Activated CD4-positive, alpha-beta T cell treated with anti-CD3 and anti-CD28 coated beads for 36 hours (primary cell): ENCODE data around the gene TMC3. TPM values are rescaled to one million over a fixed set of nuclear protein-coding genes. Genes with fewer than 3 reads are reported as not detected.
"Not testable (repeated sequence)": the region's sequence is repeated elsewhere in the genome, so short reads cannot be mapped to it uniquely, and the experiment has no call there.

Experiments
- ATAC-seq: fragments of 200-7000 bp; cut with Tn5 transposase; one replicate; pipeline ENCODE4 v1.10.0; 2021; ENCODE audit warnings: mild to moderate bottlenecking, moderate library complexity
- CTCF ChIA-PET: fragments of 350-600 bp; sonication (Branson Sonifier 250); formaldehyde crosslinking; loops from one replicate; lab custom pipeline; 2021; ENCODE audit warnings: antibody characterized with exemption; lab: Charles Lee
- POLR2A ChIA-PET: fragments of 350-600 bp; sonication (Branson Sonifier 250); formaldehyde crosslinking; loops from one replicate; lab custom pipeline; 2021; ENCODE audit warnings: antibody characterized with exemption, inconsistent platforms; lab: Charles Lee
- DNase-seq: peaks from one replicate; pipeline ENCODE4 v3.0.0-alpha.2; 2020
- H3K27ac Mint-ChIP-seq: one replicate; pipeline ENCODE4 v1.8.0; 2021; ENCODE audit warnings: mixed read lengths
- H3K27me3 Mint-ChIP-seq: one replicate; pipeline ENCODE4 v1.8.0; 2021; ENCODE audit warnings: mixed read lengths
- H3K36me3 Mint-ChIP-seq: one replicate; pipeline ENCODE4 v1.8.0; 2021; ENCODE audit warnings: low read depth, mixed read lengths
- H3K4me1 Mint-ChIP-seq: one replicate; pipeline ENCODE4 v1.8.0; 2021; ENCODE audit warnings: mixed read lengths
- H3K4me3 Mint-ChIP-seq: one replicate; pipeline ENCODE4 v1.8.0; 2021; ENCODE audit warnings: mild to moderate bottlenecking, moderate library complexity, mixed read lengths
- H3K9me3 Mint-ChIP-seq: one replicate; pipeline ENCODE4 v1.8.0; 2021; ENCODE audit warnings: low read depth, mixed read lengths
- intact Hi-C, 2 experiments: fragments of 100-400 bp; cut with DNase I in 1 of 2; cut with micrococcal nuclease in 1 of 2; formaldehyde crosslinking; loops; one replicate each; pipeline versions ENCODE4 v1.14.2 to v1.15.1; 2022 to 2024; cut with DNase I, micrococcal nuclease
- total RNA-seq, 2 experiments: library from RNA; stranded (reverse); gene quantifications; one replicate each; pipeline ENCODE4 v1.2.3, GENCODE V29; 2021

The TMC3 gene
- total RNA-seq, 2 experiments from 2014 or later, result not detected

GRCh38 chr15:81334768-81335435 lies 39.1 kb downstream of the TMC3 start:
- H3K27ac Mint-ChIP-seq, result no peak overlapping the region
- H3K4me3 Mint-ChIP-seq, result no peak overlapping the region
- peaks cover 18% of the 10 kb centered on the region for H3K4me1 Mint-ChIP-seq
- ChIA-PET POLR2A (interaction anchor here (0.6 kb wide), 1 partner anchor 106 kb away, joined by 6 read pairs; no protein-coding TSS in a partner anchor), CTCF (interaction anchor here (0.6 to 7.2 kb wide), 9 partner anchors 8 to 1213 kb away, joined by 3 to 63 read pairs (median 3); partner anchors contain the start of genes MEX3B and STARD5)
- ATAC-seq, result no peak
- H3K27me3 Mint-ChIP-seq, result no peaks in the 10 kb centered on the region
- no peaks in the 10 kb centered on the region for H3K9me3 Mint-ChIP-seq
- DNase-seq, result no peak
- peaks cover 2% of the 10 kb centered on the region for H3K36me3 Mint-ChIP-seq
- intact Hi-C loops, result loop anchor here in 1 of 2 experiments (5.0 to 10.0 kb wide), 2 partner anchors 67 to 230 kb away; no protein-coding TSS in a partner anchor

- no peak for ATAC-seq
- no peak overlapping the region for H3K27ac Mint-ChIP-seq
- POLR2A ChIA-PET, result no interaction called here
- no peaks in the 10 kb centered on the region for H3K9me3 Mint-ChIP-seq
- no peaks in the 10 kb centered on the region for H3K27me3 Mint-ChIP-seq
- H3K36me3 Mint-ChIP-seq, result peaks cover 2% of the 10 kb centered on the region
- intact Hi-C loops, result loop anchor here in 1 of 2 experiments (5.0 to 10.0 kb wide), 2 partner anchors 69 to 229 kb away; no protein-coding TSS in a partner anchor
- DNase-seq, result no peak
- H3K4me3 Mint-ChIP-seq, result no peak overlapping the region
- peaks cover 18% of the 10 kb centered on the region for H3K4me1 Mint-ChIP-seq
- CTCF ChIA-PET, result interaction anchor here (0.7 to 7.2 kb wide), 5 partner anchors 53 to 164 kb away, joined by 3 to 63 read pairs (median 3); no protein-coding TSS in a partner anchor
These were observed 40.6 kb downstream of the TMC3 start for GRCh38 chr15:81333363-81333762.

- Mint-ChIP-seq H3K36me3 (peaks cover 2% of the 10 kb centered on the region), H3K4me3 (no peak overlapping the region), H3K4me1 (peaks cover 15% of the 10 kb centered on the region), H3K9me3 (no peaks in the 10 kb centered on the region), H3K27me3 (no peaks in the 10 kb centered on the region), H3K27ac (no peak overlapping the region)
- POLR2A ChIA-PET, result no interaction called here
- ATAC-seq (no peak), DNase-seq (no peak)
- intact Hi-C loops, result loop anchor here in 1 of 2 experiments (5.0 to 10.0 kb wide), 2 partner anchors 70 to 228 kb away; no protein-coding TSS in a partner anchor
- CTCF ChIA-PET, result interaction anchor here (0.6 to 1.5 kb wide), 6 partner anchors 22 to 1898 kb away, joined by 3 to 8 read pairs (median 3); no protein-coding TSS in a partner anchor
These were observed 41.7 kb downstream of the TMC3 start for GRCh38 chr15:81332326-81332725.

- POLR2A ChIA-PET, result no interaction called here
- intact Hi-C loops, result loop anchor here in 1 of 2 experiments (5.0 to 10.0 kb wide), 2 partner anchors 71 to 227 kb away; no protein-coding TSS in a partner anchor
These were observed 42.4 kb downstream of the TMC3 start for GRCh38 chr15:81331600-81331999.

GRCh38 chr15:81331141-81331540 lies 42.9 kb downstream of the TMC3 start:
- peaks cover 12% of the 10 kb centered on the region for H3K4me1 Mint-ChIP-seq
- H3K4me3 Mint-ChIP-seq, ATAC-seq, H3K27me3 Mint-ChIP-seq, H3K9me3 Mint-ChIP-seq, H3K36me3 Mint-ChIP-seq, POLR2A ChIA-PET, DNase-seq: not testable (repeated sequence)
- intact Hi-C loops, result loop anchor here in 1 of 2 experiments (5.0 to 10.0 kb wide), 2 partner anchors 71 to 226 kb away; no protein-coding TSS in a partner anchor
- peak overlapping the region; percentile 47 for H3K27ac Mint-ChIP-seq
- CTCF ChIA-PET, result interaction anchor here (0.6 to 1.5 kb wide), 6 partner anchors 23 to 65 kb away, joined by 3 to 8 read pairs (median 4); no protein-coding TSS in a partner anchor

More at GRCh38 chr15:81331600-81331999, 42.4 kb downstream of the TMC3 start:
- ATAC-seq (no peak), DNase-seq (no peak)
- no peak overlapping the region for H3K27ac Mint-ChIP-seq
- H3K4me1 Mint-ChIP-seq, result peaks cover 12% of the 10 kb centered on the region
- H3K36me3 Mint-ChIP-seq, result peaks cover 2% of the 10 kb centered on the region
- CTCF ChIA-PET, result interaction anchor here (0.6 to 1.5 kb wide), 6 partner anchors 23 to 66 kb away, joined by 3 to 8 read pairs (median 4); no protein-coding TSS in a partner anchor
- H3K4me3 Mint-ChIP-seq, result no peak overlapping the region
- H3K27me3 Mint-ChIP-seq, result no peaks in the 10 kb centered on the region
- H3K9me3 Mint-ChIP-seq, result no peaks in the 10 kb centered on the region

GRCh38 chr15:81330366-81331090 lies 43.5 kb downstream of the TMC3 start:
- ATAC-seq, result no peak
- H3K36me3 Mint-ChIP-seq, result peaks cover 2% of the 10 kb centered on the region
- intact Hi-C loops, result loop anchor here in 1 of 2 experiments (5.0 to 10.0 kb wide), 2 partner anchors 72 to 226 kb away; no protein-coding TSS in a partner anchor
- no peak overlapping the region for H3K4me3 Mint-ChIP-seq
- CTCF ChIA-PET, result interaction anchor here (1.0 to 1.5 kb wide), 4 partner anchors 23 to 65 kb away, joined by 3 to 8 read pairs (median 4); no protein-coding TSS in a partner anchor
- no peaks in the 10 kb centered on the region for H3K9me3 Mint-ChIP-seq
- H3K27ac Mint-ChIP-seq, result peak overlapping the region; percentile 47
- DNase-seq, result no peak
- H3K4me1 Mint-ChIP-seq, result peaks cover 12% of the 10 kb centered on the region
- POLR2A ChIA-PET, result no interaction called here
- H3K27me3 Mint-ChIP-seq, result no peaks in the 10 kb centered on the region

- H3K4me1 Mint-ChIP-seq, result peaks cover 21% of the 10 kb centered on the region
- ATAC-seq (no peak), DNase-seq (no peak)
- ChIA-PET CTCF (interaction anchor here (1.0 kb wide), 1 partner anchor 63 kb away, joined by 4 read pairs; no protein-coding TSS in a partner anchor), POLR2A (no interaction called here)
- H3K27me3 Mint-ChIP-seq, result no peaks in the 10 kb centered on the region
- intact Hi-C loops, result no loop called here
- peaks cover 2% of the 10 kb centered on the region for H3K36me3 Mint-ChIP-seq
- H3K9me3 Mint-ChIP-seq, result no peaks in the 10 kb centered on the region
- H3K27ac Mint-ChIP-seq, result no peak overlapping the region
- no peak overlapping the region for H3K4me3 Mint-ChIP-seq
These were observed 44.6 kb downstream of the TMC3 start for GRCh38 chr15:81329446-81329845.

GRCh38 chr15:81327516-81327915 lies 46.5 kb downstream of the TMC3 start:
- Mint-ChIP-seq H3K27me3 (no peaks in the 10 kb centered on the region), H3K9me3 (no peaks in the 10 kb centered on the region), H3K4me3 (no peak overlapping the region), H3K27ac (no peak overlapping the region), H3K36me3 (peaks cover 2% of the 10 kb centered on the region), H3K4me1 (peaks cover 32% of the 10 kb centered on the region)
- ATAC-seq (no peak), DNase-seq (no peak)
- POLR2A ChIA-PET, result no interaction called here
- CTCF ChIA-PET, result interaction anchor here (0.9 to 2.7 kb wide), 8 partner anchors 14 to 72 kb away, joined by 3 to 23 read pairs (median 4); no protein-coding TSS in a partner anchor
- intact Hi-C loops, result no loop called here

GRCh38 chr15:81326466-81327212 lies 47.4 kb downstream of the TMC3 start:
- H3K9me3 Mint-ChIP-seq, result no peaks in the 10 kb centered on the region
- no peaks in the 10 kb centered on the region for H3K27me3 Mint-ChIP-seq
- ChIA-PET POLR2A (no interaction called here), CTCF (interaction anchor here (0.7 to 2.7 kb wide), 9 partner anchors 9 to 73 kb away, joined by 3 to 23 read pairs (median 4); no protein-coding TSS in a partner anchor)
- DNase-seq (no peak), ATAC-seq (no peak)
- no peak overlapping the region for H3K27ac Mint-ChIP-seq
- H3K4me3 Mint-ChIP-seq, result no peak overlapping the region
- peaks cover 4% of the 10 kb centered on the region for H3K36me3 Mint-ChIP-seq
- H3K4me1 Mint-ChIP-seq, result peaks cover 38% of the 10 kb centered on the region
- intact Hi-C loops, result no loop called here
